Muscle layer of colon (tissue), 2 donors: ENCODE data around the gene OPRL1.

Experiments
- H3K27ac ChIP-seq: one replicate; pipeline ENCODE4 v1.7.0; 2013; ENCODE audit warnings: low read depth, mild to moderate bottlenecking, low read length, moderate library complexity
- H3K27me3 ChIP-seq, 2 donors: one replicate each; pipeline ENCODE4 v1.7.0; 2013; ENCODE audit warnings: low read length in 2 of 2, mild to moderate bottlenecking in 2 of 2; ENCODE audit not compliant: insufficient read depth in 2 of 2, control insufficient read depth in 1 of 2
- H3K36me3 ChIP-seq: one replicate; pipeline ENCODE4 v1.7.0; 2013; ENCODE audit warnings: mild to moderate bottlenecking, low read length; ENCODE audit not compliant: insufficient read depth
- H3K4me1 ChIP-seq: one replicate; pipeline ENCODE4 v1.7.0; 2013; ENCODE audit warnings: mild to moderate bottlenecking, low read length; ENCODE audit not compliant: insufficient read depth
- H3K4me3 ChIP-seq, 2 donors: one replicate each; pipeline ENCODE4 v1.7.0; 2013; ENCODE audit warnings: low read length in 2 of 2, low read depth in 1 of 2, mild to moderate bottlenecking in 1 of 2, moderate library complexity in 1 of 2
- H3K9ac ChIP-seq: one replicate; pipeline ENCODE4 v1.7.0; 2013; ENCODE audit warnings: low read length
- H3K9me3 ChIP-seq: one replicate; pipeline ENCODE4 v1.7.0; 2013; ENCODE audit warnings: mild to moderate bottlenecking, low read length
- donor health status: abdominal sarcoma.
- donor health status: Adenocarcinoma of cecum.

OPRL1 gene

DNA sequence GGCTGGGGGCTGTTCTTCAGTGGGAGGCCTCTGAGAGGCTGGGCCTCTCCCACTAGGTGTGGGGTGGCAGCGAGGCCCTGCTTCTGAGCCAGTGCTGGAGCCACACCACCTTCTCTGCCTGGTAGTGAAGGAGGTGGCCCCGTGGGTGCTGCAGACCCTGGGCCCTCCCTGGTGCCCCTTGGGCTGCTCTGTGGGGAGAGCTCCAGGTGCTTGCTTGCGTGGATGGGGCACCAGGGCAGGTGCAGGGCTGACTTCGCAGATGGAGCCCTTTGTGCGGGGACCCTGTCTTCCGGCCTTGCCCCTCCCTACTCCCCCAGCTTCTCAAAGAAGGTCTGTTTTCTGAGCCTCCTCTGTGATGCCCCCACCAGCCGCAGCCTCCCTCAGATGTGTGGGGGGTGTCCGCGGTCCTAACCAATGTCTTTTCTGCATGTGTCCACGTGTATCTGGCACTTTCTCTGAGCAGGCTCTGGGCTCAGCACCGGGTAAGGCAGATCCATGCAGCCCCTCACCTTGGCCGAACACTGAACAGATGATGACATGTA lies 67.1 kb downstream of the OPRL1 start:
- Histone ChIP-seq H3K4me3 (no peak overlapping the region), H3K27me3 (peaks cover 0 to 7% of the 10 kb centered on the region in 2 donors), H3K27ac (no peak overlapping the region), H3K36me3 (no peaks in the 10 kb centered on the region), H3K9me3 (no peaks in the 10 kb centered on the region), H3K4me1 (no peaks in the 10 kb centered on the region), H3K9ac (no peak overlapping the region)

DNA sequence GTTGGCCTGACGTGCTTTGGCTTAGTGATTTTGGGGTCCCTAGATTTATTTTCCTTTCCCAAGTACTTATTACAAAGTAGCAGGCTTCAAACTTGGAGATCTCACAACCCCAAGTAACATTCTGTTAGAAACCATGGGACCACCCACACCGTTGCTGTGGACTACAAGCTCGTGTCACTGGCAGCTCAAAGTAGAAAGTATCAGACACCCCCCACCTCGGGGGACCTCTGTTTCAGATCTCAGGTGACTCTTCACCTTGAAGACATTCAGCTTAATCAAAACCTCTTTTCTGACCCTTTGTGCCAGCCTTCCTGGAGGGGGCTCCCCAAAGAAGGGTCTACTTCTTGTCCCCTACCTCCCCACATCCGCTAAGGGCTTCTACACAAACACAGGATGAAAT lies 68.7 kb downstream of the OPRL1 start:
- no peak overlapping the region for H3K27ac ChIP-seq
- no peaks in the 10 kb centered on the region for H3K36me3 ChIP-seq
- H3K9me3 ChIP-seq = no peaks in the 10 kb centered on the region
- H3K4me3 ChIP-seq = no peak overlapping the region
- no peaks in the 10 kb centered on the region for H3K4me1 ChIP-seq
- H3K27me3 ChIP-seq = peaks cover 0 to 7% of the 10 kb centered on the region in 2 donors
- H3K9ac ChIP-seq = no peak overlapping the region

DNA sequence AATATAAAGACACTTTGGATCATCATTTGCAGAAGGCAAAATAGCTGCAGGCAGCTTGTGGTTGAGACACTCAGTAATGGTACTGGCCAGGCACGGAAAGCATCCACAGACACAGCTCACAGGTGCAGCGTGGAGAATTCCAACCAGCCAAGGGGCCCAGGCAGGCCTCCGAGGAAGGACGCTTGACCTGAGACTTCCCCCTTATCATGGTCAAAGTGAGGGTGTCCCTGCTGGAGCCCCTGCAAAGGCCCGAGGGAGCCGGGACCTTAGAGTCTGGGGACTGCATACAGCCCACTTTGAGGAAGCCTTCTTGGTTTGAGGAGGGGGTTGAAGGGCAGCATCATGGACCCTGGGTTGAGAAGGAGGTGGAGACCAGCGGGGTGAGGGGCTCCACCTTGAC lies 69.3 kb downstream of the OPRL1 start:
- Histone ChIP-seq H3K27ac (no peak overlapping the region), H3K9ac (no peak overlapping the region), H3K4me1 (no peaks in the 10 kb centered on the region), H3K36me3 (no peaks in the 10 kb centered on the region), H3K27me3 (peaks cover 0 to 7% of the 10 kb centered on the region in 2 donors), H3K4me3 (no peak overlapping the region), H3K9me3 (no peaks in the 10 kb centered on the region)

DNA sequence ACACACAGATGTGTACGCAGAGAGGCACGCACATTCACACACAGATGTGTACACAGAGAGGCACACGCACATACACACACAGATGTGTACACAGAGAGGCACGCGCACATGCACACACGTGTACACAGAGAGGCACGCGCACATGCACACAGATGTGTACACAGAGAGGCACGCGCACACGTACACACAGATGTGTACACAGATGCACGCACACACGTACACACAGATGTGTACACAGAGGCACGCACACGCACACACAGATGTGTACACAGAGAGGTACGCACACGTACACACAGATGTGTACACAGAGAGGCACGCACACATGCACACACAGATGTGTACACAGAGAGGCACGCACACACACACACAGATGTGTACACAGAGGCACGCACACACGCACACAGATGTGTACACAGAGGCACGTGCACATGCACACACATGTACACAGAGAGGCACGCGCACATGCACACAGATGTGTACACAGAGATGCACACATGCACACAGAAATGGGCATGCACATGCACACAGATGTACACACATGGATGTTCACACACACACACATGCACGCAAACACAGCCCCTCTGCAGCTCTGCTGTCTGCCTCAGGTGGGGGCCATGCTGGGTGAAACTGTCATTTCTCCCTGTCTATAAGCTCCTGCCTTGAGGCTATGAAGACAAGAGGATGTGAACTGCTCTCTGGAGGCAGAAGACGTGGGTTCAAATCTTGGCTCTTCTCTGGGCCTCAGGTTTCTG lies 70.1 kb downstream of the OPRL1 start:
- no peaks in the 10 kb centered on the region for H3K9me3 ChIP-seq
- H3K27me3 ChIP-seq = peaks cover 0 to 7% of the 10 kb centered on the region in 2 donors
- no peak overlapping the region for H3K9ac ChIP-seq
- no peaks in the 10 kb centered on the region for H3K4me1 ChIP-seq
- H3K36me3 ChIP-seq = no peaks in the 10 kb centered on the region
- H3K27ac ChIP-seq = no peak overlapping the region
- H3K4me3 ChIP-seq = no peak overlapping the region
